Liver (tissue), 4 donors: ENCODE results near the gene PDC. TPM values are rescaled to one million over a fixed set of nuclear protein-coding genes. Genes with fewer than 3 reads are reported as not detected.

Experiments used
- polyA plus RNA-seq, 2 donors: library from polyadenylated mRNA; stranded (reverse) in 1 of 2; unstranded in 1 of 2; fragments of 200-250 nt in 1 of 2; fragments of >200 nt in 1 of 2; fragmentation: Nextera tagmentation in 1 of 2; extraction: Ambion mirVana in 1 of 2; gene quantifications; one replicate each; pipeline versions ENCODE4 v1.2.1 to v1.2.3, GENCODE V29; 2013 to 2015
- total RNA-seq, 2 donors: library from RNA; depleted of rRNA; stranded (reverse); fragments of >200 nt; gene quantifications; one replicate each; pipeline ENCODE4 v1.2.3, GENCODE V29; 2014
- donor health status: healthy.
- donor health status: healthy.
- donor health status: healthy.

Gene PDC
- total and polyA plus RNA-seq, 4 donors: 0.22 TPM; not detected in 3

Other genes starting within 250 kb of the PDC start
- 10 to 100 TPM; 36.5 to 44.1 TPM for gene PRG4, start 164.8 kb downstream of the PDC start, total RNA-seq
- gene PRG4, start 164.8 kb downstream of the PDC start, polyA plus RNA-seq: 10 to 100 TPM; 70.2 to 73.8 TPM
- 10 to 100 TPM; 37.6 to 45.1 TPM for gene TPR, start 85.9 kb downstream of the PDC start, total RNA-seq
- gene TPR, start 85.9 kb downstream of the PDC start, polyA plus RNA-seq: 10 to 100 TPM in 1 of 2 donors, 1 to 10 TPM in 1; 8.1 to 40.8 TPM
- gene ODR4, start 85.3 kb downstream of the PDC start, total RNA-seq: 10 to 100 TPM; 13.1 to 25.8 TPM
- 10 to 100 TPM in 1 of 2 donors, 1 to 10 TPM in 1; 8.7 to 14.7 TPM for gene ODR4, start 85.3 kb downstream of the PDC start, polyA plus RNA-seq
- gene PTGS2, start 219.3 kb upstream of the PDC start, total RNA-seq: under 1 TPM; 0.33 TPM
- under 1 TPM; 0.11 to 0.25 TPM for gene PTGS2, start 219.3 kb upstream of the PDC start, polyA plus RNA-seq